RWPE1 (cell line): ENCODE measurements around the gene APLP2.

ENCODE experiments used
- CTCF ChIA-PET: fragments of 350-600 bp; sonication (Branson Sonifier 250); formaldehyde crosslinking; extraction: SDS; loops from one replicate; lab custom pipeline; 2021; lab: Yijun Ruan, JAX
- POLR2A ChIA-PET: fragments of 400-600 bp; formaldehyde crosslinking; extraction: SDS; loops from one replicate; lab custom pipeline; 2020; ENCODE audit warnings: antibody characterized with exemption; ENCODE audit not compliant: low non-redundant PET; lab: Yijun Ruan, JAX
- DNase-seq: peaks from one replicate; pipeline ENCODE4 v3.0.0; 2012; ENCODE audit warnings: low spot score
- H3K27ac ChIP-seq: fragments of 450-650 bp; 2 replicates; pipeline ENCODE4 v1.5.1; 2017
- TF ChIP-seq, protein P1 (sequence below): fragments of 450-650 bp; conservative IDR thresholded peaks from 2 replicates; pipeline ENCODE4 v1.5.1; 2017; ENCODE audit warnings: low read depth, mild to moderate bottlenecking

APLP2 gene

DNA sequence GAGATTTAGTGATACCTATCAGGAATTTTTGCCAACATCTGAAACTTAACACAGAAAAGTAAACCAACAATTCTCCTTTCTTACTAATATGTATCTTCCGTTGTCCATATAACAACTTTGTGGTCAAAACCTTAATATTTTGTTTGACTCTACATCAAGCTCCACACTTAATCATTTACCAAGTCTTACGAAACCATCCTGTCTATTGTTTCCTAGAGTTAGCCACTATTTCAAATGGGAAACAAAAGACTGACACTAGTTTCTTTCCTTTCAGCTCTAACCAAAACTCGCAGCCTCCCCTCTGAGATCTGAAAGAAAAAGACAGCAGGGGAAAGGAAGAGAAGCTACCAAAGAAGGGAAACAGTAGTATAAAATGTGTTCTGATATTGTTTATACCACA lies 40.6 kb upstream of the APLP2 start:
- ChIA-PET CTCF (interaction anchor here (0.6 kb wide), 1 partner anchor 38 kb away, joined by 4 read pairs; no protein-coding TSS in a partner anchor), POLR2A (no interaction called here)
- DNase-seq = no peak
- no peak overlapping the region for H3K27ac ChIP-seq
- TF ChIP-seq, protein P1, sequence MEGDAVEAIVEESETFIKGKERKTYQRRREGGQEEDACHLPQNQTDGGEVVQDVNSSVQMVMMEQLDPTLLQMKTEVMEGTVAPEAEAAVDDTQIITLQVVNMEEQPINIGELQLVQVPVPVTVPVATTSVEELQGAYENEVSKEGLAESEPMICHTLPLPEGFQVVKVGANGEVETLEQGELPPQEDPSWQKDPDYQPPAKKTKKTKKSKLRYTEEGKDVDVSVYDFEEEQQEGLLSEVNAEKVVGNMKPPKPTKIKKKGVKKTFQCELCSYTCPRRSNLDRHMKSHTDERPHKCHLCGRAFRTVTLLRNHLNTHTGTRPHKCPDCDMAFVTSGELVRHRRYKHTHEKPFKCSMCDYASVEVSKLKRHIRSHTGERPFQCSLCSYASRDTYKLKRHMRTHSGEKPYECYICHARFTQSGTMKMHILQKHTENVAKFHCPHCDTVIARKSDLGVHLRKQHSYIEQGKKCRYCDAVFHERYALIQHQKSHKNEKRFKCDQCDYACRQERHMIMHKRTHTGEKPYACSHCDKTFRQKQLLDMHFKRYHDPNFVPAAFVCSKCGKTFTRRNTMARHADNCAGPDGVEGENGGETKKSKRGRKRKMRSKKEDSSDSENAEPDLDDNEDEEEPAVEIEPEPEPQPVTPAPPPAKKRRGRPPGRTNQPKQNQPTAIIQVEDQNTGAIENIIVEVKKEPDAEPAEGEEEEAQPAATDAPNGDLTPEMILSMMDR = no peak

- TF ChIP-seq, protein P1 = no peak
- ChIA-PET CTCF (interaction anchor here (0.7 kb wide), 1 partner anchor 40 kb away, joined by 3 read pairs; no protein-coding TSS in a partner anchor), POLR2A (no interaction called here)
- no peak for DNase-seq
- H3K27ac ChIP-seq = no peak overlapping the region
Measured at GRCh38 chr11:130031056-130031455, 38.6 kb upstream of the APLP2 start.

GRCh38 chr11:130031945-130032344 lies 37.7 kb upstream of the APLP2 start:
- H3K27ac ChIP-seq = peak overlapping the region; percentile 34; the same call in 1 of the 2 replicates
- TF ChIP-seq, protein P1 = no peak
- ChIA-PET POLR2A (interaction anchor here (0.6 kb wide), 1 partner anchor 28 kb away, joined by 3 read pairs; no protein-coding TSS in a partner anchor), CTCF (no interaction called here)
- no peak for DNase-seq

DNA sequence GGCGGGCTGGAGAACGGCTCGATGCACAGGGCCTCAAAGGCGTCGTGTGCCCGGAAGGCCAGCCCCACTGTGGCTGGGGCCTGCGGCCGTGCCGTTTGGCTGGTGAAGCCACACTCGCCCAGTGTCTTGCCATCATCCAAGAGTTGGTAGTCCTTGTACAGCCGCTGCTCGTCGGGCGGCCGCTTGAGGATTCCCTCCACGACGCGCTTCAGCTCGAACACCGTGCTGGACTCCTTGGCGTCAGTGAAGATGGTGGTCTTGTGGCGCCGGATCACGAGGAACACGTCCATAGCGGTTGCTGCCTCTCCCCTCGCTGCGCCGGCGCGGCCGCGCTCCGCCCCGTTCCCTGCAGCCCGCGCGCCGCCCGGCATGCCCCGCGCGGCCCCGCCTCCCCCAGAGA lies 36.8 kb upstream of the APLP2 start:
- H3K27ac ChIP-seq = no peak overlapping the region
- CTCF ChIA-PET = interaction anchor here (0.6 to 0.7 kb wide), 2 partner anchors 117 to 123 kb away, joined by 3 to 4 read pairs; no protein-coding TSS in a partner anchor
- POLR2A ChIA-PET = no interaction called here
- TF ChIP-seq, protein P1 = no peak
- DNase-seq = no peak

- TF ChIP-seq, protein P1 = no peak
- POLR2A ChIA-PET = interaction anchor here (0.6 kb wide), 1 partner anchor 88 kb away, joined by 3 read pairs; no protein-coding TSS in a partner anchor
- CTCF ChIA-PET = interaction anchor here (0.6 kb wide), 1 partner anchor 37 kb away, joined by 3 read pairs; no protein-coding TSS in a partner anchor
- H3K27ac ChIP-seq = no peak overlapping the region
- DNase-seq = no peak
Measured at GRCh38 chr11:130034236-130034635, 35.5 kb upstream of the APLP2 start.

GRCh38 chr11:130037058-130037457 lies 32.6 kb upstream of the APLP2 start:
- TF ChIP-seq, protein P1 = no peak
- DNase-seq = peak; percentile 85
- CTCF ChIA-PET = no interaction called here
- POLR2A ChIA-PET = interaction anchor here (0.5 kb wide), 1 partner anchor 95 kb away, joined by 4 read pairs; no protein-coding TSS in a partner anchor
- peak overlapping the region; percentile 87 for H3K27ac ChIP-seq
